Pancreas (tissue), 10 donors: ENCODE results near the gene PTPRF. TPM values are rescaled to one million over a fixed set of nuclear protein-coding genes. Genes with fewer than 3 reads are reported as not detected.
A peak's percentile ranks its signal among the peaks of the same experiment; 100 is the strongest.

Source experiments
- ATAC-seq, 4 donors: fragments of 200-7000 bp; cut with Tn5 transposase; one replicate each; pipeline versions ENCODE4 v1.8.0 to v1.9.1; 2020; ENCODE audit warnings: mild to moderate bottlenecking in 4 of 4, moderate library complexity in 4 of 4
- DNase-seq, 6 donors: peaks; one replicate each; pipeline ENCODE4 v3.0.0-alpha.2; 2020
- FAIRE-seq: peaks from 2 replicates; lab custom pipeline; 2012; peaks lifted over from hg19 to GRCh38; lab: Jason Lieb, UNC
- H3K27ac ChIP-seq, 4 donors: fragments of 200-600 bp; sonication (generic); 1 replicate in 3 of 4; 2 replicates in 1 of 4; pipeline versions ENCODE4 v1.5.0 to v1.8.0; 2020
- H3K27me3 ChIP-seq, 4 donors: fragments of 200-600 bp; one replicate each; pipeline ENCODE4 v1.8.0; 2021
- H3K36me3 ChIP-seq, 3 donors: fragments of 200-600 bp; sonication (generic) in 1 of 3; one replicate each; pipeline versions ENCODE4 v1.5.0 to v1.8.0; 2020 to 2021
- H3K4me1 ChIP-seq, 3 donors: fragments of 200-600 bp; one replicate each; pipeline ENCODE4 v1.8.0; 2021
- H3K4me3 ChIP-seq, 4 donors: fragments of 200-600 bp; sonication (generic) in 2 of 4; one replicate each; pipeline versions ENCODE4 v1.5.0 to v1.8.0; 2020 to 2021
- H3K9me3 ChIP-seq, 4 donors: fragments of 200-600 bp; one replicate each; pipeline ENCODE4 v1.8.0; 2021
- WGBS, 2 donors: extraction: QIAGEN DNeasy Blood & Tissue Kit; methylation state at CpG; one replicate each; pipeline ENCODE4 v1.1.7; 2013; 5-methylcytosine and 5-hydroxymethylcytosine counted together
- intact Hi-C, 3 donors: fragments of 100-400 bp; cut with DNase I; formaldehyde crosslinking; loops; one replicate each; pipeline versions ENCODE4 v1.11.1 to v1.14.2; 2022
- polyA plus RNA-seq, 2 donors: library from polyadenylated mRNA; stranded (reverse); fragments of 200-250 nt; gene quantifications; one replicate each; pipeline ENCODE4 v1.2.3, GENCODE V29; 2013
- total RNA-seq, 6 donors: library from RNA; stranded (reverse); fragmentation: NEBNext Ultra II Directional in 4 of 6; extraction: Animal tissue kit (Norgen Biotek cat#: 25700) in 4 of 6; gene quantifications; one replicate each; pipeline versions ENCODE4 v1.2.1 to v1.2.4, GENCODE V29; 2021 to 2023
- TF ChIP-seq, protein P1 (sequence below), 4 donors: fragments of 200-600 bp; sonication (generic) in 3 of 4; IDR thresholded peaks; one replicate each; pipeline versions ENCODE4 v1.5.0 to v1.8.0; 2021; ENCODE audit warnings: antibody characterized with exemption in 4 of 4
- donor health status: healthy with polysubstance abuse.
- donor health status: DM: no; HTN: no; CAD: no; lungs with moderate emphysema.
- donor health status: DM: no; HTN: no; CAD: no.
- donor health status: control.
- donor health status: control.
- donor health status: Bipolar disorder and iron deficiency.
- donor health status: DM: yes; HTN: yes; CAD: no.
- donor health status: DM: no; HTN: no; CAD: no.
- donor health status: DM: no; HTN: no; CAD: no.
- donor health status: DM: yes; HTN: yes; CAD: no.

The PTPRF gene
- total and polyA plus RNA-seq, 8 donors: 42.9 to 210 (median 129) TPM

DNA sequence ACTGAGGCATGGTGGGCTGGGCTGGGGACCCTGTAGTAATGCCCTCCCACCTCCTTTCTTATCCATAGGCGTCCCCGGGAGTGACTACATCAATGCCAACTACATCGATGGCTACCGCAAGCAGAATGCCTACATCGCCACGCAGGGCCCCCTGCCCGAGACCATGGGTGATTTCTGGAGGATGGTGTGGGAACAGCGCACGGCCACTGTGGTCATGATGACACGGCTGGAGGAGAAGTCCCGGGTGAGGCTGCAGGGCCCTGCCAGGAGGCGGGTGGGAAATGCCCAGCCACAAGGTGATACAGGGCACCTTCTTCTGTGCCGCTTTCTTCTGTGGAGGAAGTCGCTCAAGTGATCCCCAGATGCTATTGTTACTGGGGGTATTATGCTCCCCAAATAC lies 87.0 kb downstream of the PTPRF start:
- H3K9me3 ChIP-seq: no peaks in the 10 kb centered on the region
- DNase-seq (no peak), ATAC-seq (no peak), FAIRE-seq (no peak)
- no peak overlapping the region for H3K27ac ChIP-seq
- no peaks in the 10 kb centered on the region for H3K4me1 ChIP-seq
- WGBS, 2 donors: 92 to 97% methylated on average over 14 of the region's 14 CpGs
- no peaks in the 10 kb centered on the region for H3K27me3 ChIP-seq
- TF ChIP-seq, protein P1, sequence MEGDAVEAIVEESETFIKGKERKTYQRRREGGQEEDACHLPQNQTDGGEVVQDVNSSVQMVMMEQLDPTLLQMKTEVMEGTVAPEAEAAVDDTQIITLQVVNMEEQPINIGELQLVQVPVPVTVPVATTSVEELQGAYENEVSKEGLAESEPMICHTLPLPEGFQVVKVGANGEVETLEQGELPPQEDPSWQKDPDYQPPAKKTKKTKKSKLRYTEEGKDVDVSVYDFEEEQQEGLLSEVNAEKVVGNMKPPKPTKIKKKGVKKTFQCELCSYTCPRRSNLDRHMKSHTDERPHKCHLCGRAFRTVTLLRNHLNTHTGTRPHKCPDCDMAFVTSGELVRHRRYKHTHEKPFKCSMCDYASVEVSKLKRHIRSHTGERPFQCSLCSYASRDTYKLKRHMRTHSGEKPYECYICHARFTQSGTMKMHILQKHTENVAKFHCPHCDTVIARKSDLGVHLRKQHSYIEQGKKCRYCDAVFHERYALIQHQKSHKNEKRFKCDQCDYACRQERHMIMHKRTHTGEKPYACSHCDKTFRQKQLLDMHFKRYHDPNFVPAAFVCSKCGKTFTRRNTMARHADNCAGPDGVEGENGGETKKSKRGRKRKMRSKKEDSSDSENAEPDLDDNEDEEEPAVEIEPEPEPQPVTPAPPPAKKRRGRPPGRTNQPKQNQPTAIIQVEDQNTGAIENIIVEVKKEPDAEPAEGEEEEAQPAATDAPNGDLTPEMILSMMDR (IDR thresholded peaks at IDR 0.05): no peak
- H3K4me3 ChIP-seq: no peak overlapping the region
- H3K36me3 ChIP-seq: peaks cover 0 to 58% (median 8%) of the 10 kb centered on the region in 3 donors
- intact Hi-C loops: no loop called here

DNA sequence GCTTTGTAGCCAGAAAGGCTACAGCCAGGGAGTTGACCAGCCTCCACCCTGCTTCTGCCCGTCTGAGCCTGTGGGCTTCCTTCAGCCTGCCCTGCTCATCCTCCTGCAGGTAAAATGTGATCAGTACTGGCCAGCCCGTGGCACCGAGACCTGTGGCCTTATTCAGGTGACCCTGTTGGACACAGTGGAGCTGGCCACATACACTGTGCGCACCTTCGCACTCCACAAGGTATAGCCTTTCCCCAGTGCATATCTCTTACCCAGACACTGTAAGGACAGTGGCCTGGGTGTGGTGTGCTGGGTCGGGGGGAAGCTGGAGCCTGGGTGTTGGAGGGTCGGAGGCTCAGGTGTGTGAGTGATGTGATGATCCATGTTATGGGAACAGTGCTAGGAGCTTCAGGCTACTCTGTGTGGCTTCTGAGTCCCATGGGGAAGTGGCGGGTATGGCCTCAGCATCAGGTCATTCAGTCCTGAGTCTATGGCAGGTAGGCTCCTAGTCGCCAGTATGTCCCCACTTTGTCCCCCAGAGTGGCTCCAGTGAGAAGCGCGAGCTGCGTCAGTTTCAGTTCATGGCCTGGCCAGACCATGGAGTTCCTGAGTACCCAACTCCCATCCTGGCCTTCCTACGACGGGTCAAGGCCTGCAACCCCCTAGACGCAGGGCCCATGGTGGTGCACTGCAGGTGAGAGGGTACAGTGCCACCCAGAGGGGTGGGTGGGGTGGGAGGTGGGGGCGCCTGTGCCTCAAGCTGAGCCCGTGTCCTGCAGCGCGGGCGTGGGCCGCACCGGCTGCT lies 88.0 kb downstream of the PTPRF start:
- Histone ChIP-seq H3K4me1 (no peaks in the 10 kb centered on the region), H3K27ac (no peak overlapping the region), H3K9me3 (no peaks in the 10 kb centered on the region), H3K27me3 (no peaks in the 10 kb centered on the region), H3K36me3 (peaks cover 0 to 58% (median 8%) of the 10 kb centered on the region in 3 donors), H3K4me3 (no peak overlapping the region)
- 92 to 93% methylated on average over 22 of the region's 22 CpGs for WGBS, 2 donors
- TF ChIP-seq, protein P1 (IDR thresholded peaks at IDR 0.05): no peak
- DNase-seq (peak in 1 of 6 donors; percentile 19), FAIRE-seq (no peak), ATAC-seq (no peak)
- intact Hi-C loops: no loop called here

DNA sequence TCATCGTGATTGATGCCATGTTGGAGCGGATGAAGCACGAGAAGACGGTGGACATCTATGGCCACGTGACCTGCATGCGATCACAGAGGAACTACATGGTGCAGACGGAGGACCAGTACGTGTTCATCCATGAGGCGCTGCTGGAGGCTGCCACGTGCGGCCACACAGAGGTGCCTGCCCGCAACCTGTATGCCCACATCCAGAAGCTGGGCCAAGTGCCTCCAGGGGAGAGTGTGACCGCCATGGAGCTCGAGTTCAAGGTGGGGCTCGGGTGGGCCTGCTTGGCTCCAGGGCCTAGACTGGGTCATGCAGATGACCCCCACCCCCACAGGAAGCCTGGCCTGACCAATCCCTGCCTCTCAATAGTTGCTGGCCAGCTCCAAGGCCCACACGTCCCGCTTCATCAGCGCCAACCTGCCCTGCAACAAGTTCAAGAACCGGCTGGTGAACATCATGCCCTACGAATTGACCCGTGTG lies 88.7 kb downstream of the PTPRF start:
- Histone ChIP-seq H3K4me3 (no peak overlapping the region), H3K4me1 (no peaks in the 10 kb centered on the region), H3K9me3 (no peaks in the 10 kb centered on the region), H3K27me3 (no peaks in the 10 kb centered on the region), H3K36me3 (peaks cover 0 to 53% (median 8%) of the 10 kb centered on the region in 3 donors), H3K27ac (no peak overlapping the region)
- no peak for FAIRE-seq
- no peak for ATAC-seq
- WGBS, 2 donors: 95 to 97% methylated on average over 21 of the region's 21 CpGs
- DNase-seq: peak in 1 of 6 donors; percentile 36
- intact Hi-C loops: no loop called here
- TF ChIP-seq, protein P1 (IDR thresholded peaks at IDR 0.05): no peak

DNA sequence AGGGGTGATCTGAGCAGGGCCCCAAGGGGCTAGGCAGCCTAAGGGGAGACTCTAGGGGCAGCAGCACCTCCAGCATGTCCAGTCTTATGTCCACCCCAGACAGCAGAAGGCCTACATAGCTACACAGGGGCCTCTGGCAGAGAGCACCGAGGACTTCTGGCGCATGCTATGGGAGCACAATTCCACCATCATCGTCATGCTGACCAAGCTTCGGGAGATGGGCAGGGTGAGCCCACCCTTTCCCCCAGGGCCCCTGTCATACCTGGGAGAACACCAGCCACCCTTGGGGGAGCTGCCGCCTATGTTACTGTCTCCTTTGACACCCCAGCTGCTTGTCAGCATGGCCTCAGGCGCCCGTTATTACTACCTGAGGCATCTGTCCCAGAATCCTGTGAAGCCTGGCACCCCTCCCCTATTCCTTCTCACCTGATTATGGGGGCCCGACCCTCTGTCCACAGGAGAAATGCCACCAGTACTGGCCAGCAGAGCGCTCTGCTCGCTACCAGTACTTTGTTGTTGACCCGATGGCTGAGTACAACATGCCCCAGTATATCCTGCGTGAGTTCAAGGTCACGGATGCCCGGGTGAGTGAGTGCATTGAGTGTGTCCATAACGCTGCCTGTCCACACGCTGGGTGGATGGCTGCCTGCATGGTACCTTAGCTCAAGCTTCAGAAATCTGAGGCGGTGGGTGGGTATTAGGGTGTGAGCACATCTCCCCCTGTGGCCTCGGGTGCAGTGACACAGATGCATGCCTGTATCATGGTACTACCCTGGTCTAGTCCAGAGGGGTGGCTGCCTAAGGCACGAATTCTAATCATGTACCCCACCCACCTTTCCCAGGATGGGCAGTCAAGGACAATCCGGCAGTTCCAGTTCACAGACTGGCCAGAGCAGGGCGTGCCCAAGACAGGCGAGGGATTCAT lies 89.6 kb downstream of the PTPRF start:
- Histone ChIP-seq H3K4me1 (no peaks in the 10 kb centered on the region), H3K9me3 (no peaks in the 10 kb centered on the region), H3K4me3 (no peak overlapping the region), H3K27ac (no peak overlapping the region), H3K27me3 (no peaks in the 10 kb centered on the region), H3K36me3 (peaks cover 0 to 50% (median 8%) of the 10 kb centered on the region in 3 donors)
- 91 to 94% methylated on average over 22 of the region's 22 CpGs for WGBS, 2 donors
- intact Hi-C loops: loop anchor here in 1 of 3 donors (10.0 kb wide), 1 partner anchor 95 kb away; no protein-coding TSS in a partner anchor
- ATAC-seq (no peak), DNase-seq (peak in 1 of 6 donors; percentile 24), FAIRE-seq (no peak)
- TF ChIP-seq, protein P1 (IDR thresholded peaks at IDR 0.05): no peak
